AG09309 (cell line): ENCODE results near the gene PTPRM.

Experiments
- DNase-seq: peaks from one replicate; pipeline ENCODE4 v3.0.0-alpha.2; 2010; ENCODE audit warnings: low read depth
- H3K4me3 ChIP-seq: 2 replicates; pipeline ENCODE4 v1.5.1; 2011; ENCODE audit warnings: mild to moderate bottlenecking, low read depth, low read length, moderate library complexity; ENCODE audit not compliant: control insufficient read depth
- CTCF ChIP-seq: IDR thresholded peaks from 2 replicates; pipeline ENCODE4 v1.5.1; 2011; ENCODE audit warnings: mild to moderate bottlenecking, low read depth, low read length, inconsistent platforms; ENCODE audit not compliant: insufficient read depth, control insufficient read depth; ENCODE audit errors: missing control alignments

Gene PTPRM

DNA sequence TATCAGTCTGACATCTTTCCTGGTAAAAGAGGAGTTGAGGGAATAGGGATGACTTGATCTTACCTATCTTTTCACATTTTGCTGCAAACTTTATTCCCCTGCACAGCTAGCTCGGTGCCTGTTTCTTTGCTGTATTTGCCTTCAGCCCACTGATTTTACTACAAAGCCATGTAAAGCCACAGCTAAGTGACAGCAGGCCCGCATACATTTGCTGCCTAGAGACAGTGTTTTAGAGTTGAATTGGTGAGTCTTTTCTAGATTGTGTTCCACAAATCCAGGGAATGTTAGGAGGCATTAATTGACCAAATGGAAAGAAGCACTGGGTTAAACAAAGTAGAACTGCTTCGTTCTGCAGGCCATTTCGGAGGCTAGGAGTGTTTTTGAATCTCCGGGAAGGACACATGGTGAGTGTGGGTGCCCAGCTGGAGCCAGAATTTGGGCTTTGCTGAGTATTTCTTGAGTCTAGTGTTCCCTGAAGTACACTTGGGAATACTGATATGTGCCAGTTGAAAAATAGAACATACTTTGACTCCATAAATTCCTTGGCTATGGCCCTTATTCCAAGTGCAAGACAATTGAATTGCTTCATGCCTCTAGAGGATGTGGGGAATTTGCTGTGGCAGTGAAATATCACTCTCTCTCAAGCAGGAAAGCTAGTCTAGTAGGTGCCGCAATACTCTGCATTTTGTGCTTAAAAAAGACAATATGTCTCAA is 329.8 kb downstream of the PTPRM start:
- no peak for TF ChIP-seq CTCF
- no peak overlapping the region for H3K4me3 ChIP-seq
- DNase-seq: no peak

DNA sequence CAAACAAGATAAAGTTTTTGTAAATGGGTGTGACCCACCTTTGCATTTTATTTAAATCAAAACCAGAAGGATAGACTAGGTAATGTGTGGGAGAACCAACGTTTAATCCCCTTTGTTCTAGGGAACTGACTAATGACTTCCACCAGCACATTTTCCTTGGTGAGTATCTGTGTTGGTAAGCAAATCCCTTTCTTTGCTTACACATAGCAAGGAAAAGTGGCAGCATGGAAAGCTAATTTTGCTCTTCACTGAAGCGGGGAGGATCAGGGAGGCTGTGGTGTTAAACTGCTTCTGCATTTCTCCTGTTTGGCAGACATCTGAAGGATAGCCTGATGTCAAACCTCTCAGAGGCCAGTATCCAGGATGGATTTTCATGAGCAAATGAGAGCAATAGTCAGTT is 331.1 kb downstream of the PTPRM start:
- H3K4me3 ChIP-seq: no peak overlapping the region
- TF ChIP-seq CTCF: no peak

GRCh38 chr18:7899078-7899477 is 332.0 kb downstream of the PTPRM start:
- DNase-seq: no peak
- H3K4me3 ChIP-seq: no peak overlapping the region
- TF ChIP-seq CTCF: no peak

More for the DNA sequence above, 331.1 kb downstream of the PTPRM start:
- no peak for DNase-seq

GRCh38 chr18:7900091-7900490 is 333.0 kb downstream of the PTPRM start:
- TF ChIP-seq CTCF: no peak
- no peak overlapping the region for H3K4me3 ChIP-seq
- no peak for DNase-seq

- no peak for TF ChIP-seq CTCF
- DNase-seq: peak; percentile 18
- no peak overlapping the region for H3K4me3 ChIP-seq
These were observed 334.5 kb downstream of the PTPRM start for GRCh38 chr18:7901657-7902056.

GRCh38 chr18:7902399-7902839 is 335.3 kb downstream of the PTPRM start:
- no peak overlapping the region for H3K4me3 ChIP-seq
- DNase-seq: no peak
- TF ChIP-seq CTCF: no peak
